ENCODE results near the gene ZNF281.

The ZNF281 gene

GRCh38 chr1:200392625-200393185 is 17.1 kb downstream of the ZNF281 start:
- no peak for DNase-seq

GRCh38 chr1:200391747-200392146 is 18.1 kb downstream of the ZNF281 start:
- no peak for DNase-seq

- no peak for DNase-seq
Measured at GRCh38 chr1:200388791-200389190, 21.0 kb downstream of the ZNF281 start.

- no peak for DNase-seq
Measured at GRCh38 chr1:200386416-200386815, 23.4 kb downstream of the ZNF281 start.

GRCh38 chr1:200384818-200385390 is 24.9 kb downstream of the ZNF281 start:
- no peak for DNase-seq

GRCh38 chr1:200381256-200381984 is 28.4 kb downstream of the ZNF281 start:
- no peak for DNase-seq

GRCh38 chr1:200380589-200381021 is 29.2 kb downstream of the ZNF281 start:
- DNase-seq: no peak

GRCh38 chr1:200379940-200380588 is 29.8 kb downstream of the ZNF281 start:
- DNase-seq: no peak

- DNase-seq: no peak
Measured at GRCh38 chr1:200379432-200379757, 30.4 kb downstream of the ZNF281 start.

GRCh38 chr1:200378096-200378495 is 31.7 kb downstream of the ZNF281 start:
- DNase-seq: no peak

GRCh38 chr1:200376528-200376927 is 33.3 kb downstream of the ZNF281 start:
- no peak for DNase-seq

- no peak for DNase-seq
Measured at GRCh38 chr1:200374569-200375295, 35.1 kb downstream of the ZNF281 start.

GRCh38 chr1:200373811-200374231 is 36.0 kb downstream of the ZNF281 start:
- peak in 2 of 56 donors; percentile 19 to 49 for DNase-seq

GRCh38 chr1:200372885-200373181 is 37.0 kb downstream of the ZNF281 start:
- no peak for DNase-seq

- no peak for DNase-seq
Measured at GRCh38 chr1:200372095-200372884, 37.5 kb downstream of the ZNF281 start.

- no peak for DNase-seq
Measured at GRCh38 chr1:200369706-200370105, 40.1 kb downstream of the ZNF281 start.

- DNase-seq: peak in 1 of 56 donors; percentile 2
Measured at GRCh38 chr1:200369131-200369530, 40.7 kb downstream of the ZNF281 start.

GRCh38 chr1:200368556-200368955 is 41.3 kb downstream of the ZNF281 start:
- DNase-seq: peak in 1 of 56 donors; percentile 2

GRCh38 chr1:200367841-200368534 is 41.8 kb downstream of the ZNF281 start:
- peak in 17 of 56 donors; percentile 1 to 52 (median 19) for DNase-seq

GRCh38 chr1:200366577-200367253 is 43.1 kb downstream of the ZNF281 start:
- peak in 1 of 56 donors; percentile 13 for DNase-seq

All from amygdala (tissue), 56 donors.